Mammary epithelial cell (primary cell): ENCODE results near the gene PLEKHM1.

ENCODE experiments used
- CTCF ChIP-seq, 2 donors: IDR thresholded peaks in 1 of 2; conservative IDR thresholded peaks in 1 of 2; 2 replicates each; pipeline ENCODE4 v1.5.1; 2011 to 2012; ENCODE audit warnings: inconsistent platforms in 2 of 2, low read length in 2 of 2, mild to moderate bottlenecking in 2 of 2, control low read depth in 1 of 2, low read depth in 1 of 2; ENCODE audit not compliant: insufficient read depth in 1 of 2; ENCODE audit errors: extremely low read depth in 1 of 2
- EZH2 ChIP-seq: IDR thresholded peaks from 2 replicates; pipeline ENCODE4 v1.6.1; 2012; ENCODE audit warnings: low read length, inconsistent platforms, borderline replicate concordance

GRCh38 chr17:45394913-45395568 lies 95.5 kb downstream of the PLEKHM1 start:
- TF ChIP-seq CTCF (conservative IDR thresholded peaks at IDR 0.05 in 1 of 2, IDR thresholded peaks at IDR 0.05 in 1 of 2; ENCODE audit: extremely low read depth in 1 of 2, insufficient read depth in 1 of 2, low read depth in 1 of 2, low read length in 2 of 2) (peak; percentile 38 to 61), EZH2 (no peak)
